Peyer's patch (tissue), 4 donors: ENCODE measurements around the gene PPIA. TPM values are rescaled to one million over a fixed set of nuclear protein-coding genes. Genes with fewer than 3 reads are reported as not detected.

ENCODE experiments used
- DNase-seq, 3 donors: peaks; one replicate each; pipeline ENCODE4 v3.0.0-alpha.2; 2017 to 2019
- H3K27ac ChIP-seq, 4 donors: fragments of 200-600 bp; sonication (generic); one replicate each; pipeline ENCODE4 v1.5.1; 2016 to 2019
- H3K27me3 ChIP-seq, 2 donors: fragments of 200-600 bp; sonication (generic); one replicate each; pipeline ENCODE4 v1.5.1; 2019
- H3K36me3 ChIP-seq, 3 donors: fragments of 200-600 bp; sonication (generic); one replicate each; pipeline ENCODE4 v1.5.1; 2016 to 2019
- H3K4me1 ChIP-seq, 4 donors: fragments of 200-600 bp; sonication (generic); one replicate each; pipeline ENCODE4 v1.5.1; 2016 to 2019
- H3K4me3 ChIP-seq, 4 donors: fragments of 200-600 bp; sonication (generic); 1 replicate in 3 of 4; 2 replicates in 1 of 4; pipeline ENCODE4 v1.5.1; 2016 to 2019; ENCODE audit warnings: mild to moderate bottlenecking in 1 of 4
- H3K9me3 ChIP-seq, 4 donors: fragments of 200-600 bp; sonication (generic); one replicate each; pipeline ENCODE4 v1.5.1; 2016 to 2019; ENCODE audit warnings: mild to moderate bottlenecking in 1 of 4
- CTCF ChIP-seq, 6 experiments: fragments of 450-650 bp in 4 of 6; fragments of 200-600 bp in 2 of 6; sonication (generic) in 1 of 6; IDR thresholded peaks; one replicate each; pipeline ENCODE4 v1.5.1; 2017 to 2019; ENCODE audit warnings: antibody characterized with exemption in 6 of 6, mild to moderate bottlenecking in 3 of 6, moderate library complexity in 1 of 6
- POLR2A ChIP-seq, 2 donors: fragments of 450-650 bp; IDR thresholded peaks; one replicate each; pipeline ENCODE4 v1.5.1; 2017; ENCODE audit warnings: antibody characterized with exemption in 2 of 2, mild to moderate bottlenecking in 2 of 2, moderate library complexity in 2 of 2
- total RNA-seq, 4 donors: library from RNA; depleted of rRNA; stranded (reverse); fragments of >200 nt; gene quantifications; one replicate each; pipeline ENCODE4 v1.1.0, GENCODE V29; 2016

PPIA gene
- total RNA-seq, 4 donors from 2014 or later, result 565 to 1,018 (median 894) TPM

GRCh38 chr7:44750424-44750823 is 46.1 kb upstream of the PPIA start:
- Histone ChIP-seq H3K27ac (peak overlapping the region in 1 of 4 donors; percentile 99), H3K4me1 (peaks cover 0 to 33% (median 24%) of the 10 kb centered on the region in 4 donors), H3K36me3 (no peaks in the 10 kb centered on the region), H3K4me3 (no peak overlapping the region), H3K9me3 (no peaks in the 10 kb centered on the region), H3K27me3 (no peaks in the 10 kb centered on the region)
- TF ChIP-seq CTCF (IDR thresholded peaks at IDR 0.05) (no peak), POLR2A (IDR thresholded peaks at IDR 0.05) (no peak)
- no peak for DNase-seq

GRCh38 chr7:44750921-44751571 is 45.4 kb upstream of the PPIA start:
- Histone ChIP-seq H3K27me3 (no peaks in the 10 kb centered on the region), H3K4me3 (no peak overlapping the region), H3K36me3 (no peaks in the 10 kb centered on the region), H3K27ac (peak overlapping the region in 1 of 4 donors; percentile 99), H3K9me3 (no peaks in the 10 kb centered on the region), H3K4me1 (peaks cover 0 to 37% (median 26%) of the 10 kb centered on the region in 4 donors)
- DNase-seq, result peak; percentile 53 to 65 (median 65)
- TF ChIP-seq CTCF (IDR thresholded peaks at IDR 0.05) (no peak), POLR2A (IDR thresholded peaks at IDR 0.05) (no peak)

- Histone ChIP-seq H3K27me3 (no peaks in the 10 kb centered on the region), H3K27ac (no peak overlapping the region), H3K4me3 (no peak overlapping the region), H3K9me3 (no peaks in the 10 kb centered on the region), H3K36me3 (peaks cover 0 to 16% (median 3%) of the 10 kb centered on the region in 3 donors), H3K4me1 (peaks cover 0 to 34% (median 28%) of the 10 kb centered on the region in 4 donors)
- DNase-seq, result no peak
- TF ChIP-seq CTCF (IDR thresholded peaks at IDR 0.05) (no peak), POLR2A (IDR thresholded peaks at IDR 0.05) (no peak)
Observed at GRCh38 chr7:44752822-44753221, 43.7 kb upstream of the PPIA start.

GRCh38 chr7:44754802-44755697 is 41.4 kb upstream of the PPIA start:
- no peaks in the 10 kb centered on the region for H3K9me3 ChIP-seq
- H3K36me3 ChIP-seq, result peaks cover 0 to 31% (median 3%) of the 10 kb centered on the region in 3 donors
- H3K27ac ChIP-seq, result peak overlapping the region in 1 of 4 donors; percentile 38
- H3K27me3 ChIP-seq, result no peaks in the 10 kb centered on the region
- TF ChIP-seq CTCF (IDR thresholded peaks at IDR 0.05), result no peak
- TF ChIP-seq POLR2A (IDR thresholded peaks at IDR 0.05), result no peak
- peaks cover 0 to 33% (median 24%) of the 10 kb centered on the region in 4 donors for H3K4me1 ChIP-seq
- H3K4me3 ChIP-seq, result no peak overlapping the region
- peak in 1 of 3 donors; percentile 45 for DNase-seq

GRCh38 chr7:44755698-44756627 is 40.5 kb upstream of the PPIA start:
- Histone ChIP-seq H3K27me3 (no peaks in the 10 kb centered on the region), H3K9me3 (no peaks in the 10 kb centered on the region), H3K27ac (peak overlapping the region in 1 of 4 donors; percentile 38), H3K4me3 (no peak overlapping the region), H3K36me3 (peaks cover 0 to 40% (median 3%) of the 10 kb centered on the region in 3 donors), H3K4me1 (peaks cover 0 to 25% (median 16%) of the 10 kb centered on the region in 4 donors)
- TF ChIP-seq POLR2A (IDR thresholded peaks at IDR 0.05) (no peak), CTCF (IDR thresholded peaks at IDR 0.05) (no peak)
- DNase-seq, result no peak
